ENCODE measurements around the gene GUCY1A2. TPM values are rescaled to one million over a fixed set of nuclear protein-coding genes. Genes with fewer than 3 reads are reported as not detected.
"Not testable (repeated sequence)": the region's sequence is repeated elsewhere in the genome, so short reads cannot be mapped to it uniquely, and the experiment has no call there.

GUCY1A2 gene, protein sequence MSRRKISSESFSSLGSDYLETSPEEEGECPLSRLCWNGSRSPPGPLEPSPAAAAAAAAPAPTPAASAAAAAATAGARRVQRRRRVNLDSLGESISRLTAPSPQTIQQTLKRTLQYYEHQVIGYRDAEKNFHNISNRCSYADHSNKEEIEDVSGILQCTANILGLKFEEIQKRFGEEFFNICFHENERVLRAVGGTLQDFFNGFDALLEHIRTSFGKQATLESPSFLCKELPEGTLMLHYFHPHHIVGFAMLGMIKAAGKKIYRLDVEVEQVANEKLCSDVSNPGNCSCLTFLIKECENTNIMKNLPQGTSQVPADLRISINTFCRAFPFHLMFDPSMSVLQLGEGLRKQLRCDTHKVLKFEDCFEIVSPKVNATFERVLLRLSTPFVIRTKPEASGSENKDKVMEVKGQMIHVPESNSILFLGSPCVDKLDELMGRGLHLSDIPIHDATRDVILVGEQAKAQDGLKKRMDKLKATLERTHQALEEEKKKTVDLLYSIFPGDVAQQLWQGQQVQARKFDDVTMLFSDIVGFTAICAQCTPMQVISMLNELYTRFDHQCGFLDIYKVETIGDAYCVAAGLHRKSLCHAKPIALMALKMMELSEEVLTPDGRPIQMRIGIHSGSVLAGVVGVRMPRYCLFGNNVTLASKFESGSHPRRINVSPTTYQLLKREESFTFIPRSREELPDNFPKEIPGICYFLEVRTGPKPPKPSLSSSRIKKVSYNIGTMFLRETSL
- total RNA-seq = 1 to 10 TPM in 2 of 4 donors, under 1 TPM in 2; 0.49 to 2.4 (median 1.3) TPM

DNA sequence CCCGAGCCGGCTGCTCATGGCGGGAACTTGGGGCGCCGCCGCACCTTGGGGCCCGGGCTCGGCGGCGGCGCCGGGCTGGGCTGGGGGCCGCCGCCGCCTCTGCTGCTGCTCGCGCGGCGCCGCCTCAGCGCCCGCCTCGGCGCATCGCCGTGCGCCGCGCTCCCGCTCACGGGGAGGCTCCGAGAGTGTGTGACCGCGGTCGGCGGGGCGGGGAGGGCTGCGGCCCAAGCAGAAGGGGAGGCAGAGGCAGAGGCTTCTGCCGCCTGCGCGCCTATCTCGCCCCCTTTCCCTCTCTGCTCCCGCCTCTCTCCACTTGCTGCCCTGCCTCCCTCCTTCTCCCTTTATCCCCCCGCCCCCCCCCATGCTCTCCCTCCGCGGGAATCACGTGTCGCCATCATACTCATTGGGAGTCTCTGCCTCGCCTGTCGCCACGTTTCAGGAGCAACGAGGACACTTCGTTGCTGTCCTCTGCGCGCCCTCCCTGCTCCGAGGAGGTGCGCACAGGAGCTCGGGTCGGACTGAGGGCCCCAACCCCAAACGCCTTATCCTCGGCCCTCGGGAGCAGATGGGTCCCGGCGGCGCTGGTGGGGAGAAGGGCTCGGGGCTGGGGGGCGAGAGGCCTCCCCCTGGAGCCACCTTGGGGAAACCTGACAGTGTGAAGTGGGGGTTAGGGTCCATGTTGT is at the start of gene GUCY1A2:
Gene GUCY1A2 (minus strand): TSS at position 258 of the 683 bp plus-strand sequence. CDS start 421 bp downstream, outside the sequence.
- TF ChIP-seq POLR2A (IDR thresholded peaks at IDR 0.05) = no peak
- TF ChIP-seq, protein P1, sequence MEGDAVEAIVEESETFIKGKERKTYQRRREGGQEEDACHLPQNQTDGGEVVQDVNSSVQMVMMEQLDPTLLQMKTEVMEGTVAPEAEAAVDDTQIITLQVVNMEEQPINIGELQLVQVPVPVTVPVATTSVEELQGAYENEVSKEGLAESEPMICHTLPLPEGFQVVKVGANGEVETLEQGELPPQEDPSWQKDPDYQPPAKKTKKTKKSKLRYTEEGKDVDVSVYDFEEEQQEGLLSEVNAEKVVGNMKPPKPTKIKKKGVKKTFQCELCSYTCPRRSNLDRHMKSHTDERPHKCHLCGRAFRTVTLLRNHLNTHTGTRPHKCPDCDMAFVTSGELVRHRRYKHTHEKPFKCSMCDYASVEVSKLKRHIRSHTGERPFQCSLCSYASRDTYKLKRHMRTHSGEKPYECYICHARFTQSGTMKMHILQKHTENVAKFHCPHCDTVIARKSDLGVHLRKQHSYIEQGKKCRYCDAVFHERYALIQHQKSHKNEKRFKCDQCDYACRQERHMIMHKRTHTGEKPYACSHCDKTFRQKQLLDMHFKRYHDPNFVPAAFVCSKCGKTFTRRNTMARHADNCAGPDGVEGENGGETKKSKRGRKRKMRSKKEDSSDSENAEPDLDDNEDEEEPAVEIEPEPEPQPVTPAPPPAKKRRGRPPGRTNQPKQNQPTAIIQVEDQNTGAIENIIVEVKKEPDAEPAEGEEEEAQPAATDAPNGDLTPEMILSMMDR (IDR thresholded peaks at IDR 0.05) = no peak
- WGBS, 2 donors = 0% methylated on average over 30 to 57 of the region's 67 CpGs
- intact Hi-C loops (cut with DNase I; ENCODE audit: low total_unique reads) = no loop called here
- H3K4me3 ChIP-seq (ENCODE audit: low read depth, poor library complexity, severe bottlenecking) = peak within 1 kb of the TSS; percentile 48
- no peak for DNase-seq (ENCODE audit: low spot score in 2 of 2)

DNA sequence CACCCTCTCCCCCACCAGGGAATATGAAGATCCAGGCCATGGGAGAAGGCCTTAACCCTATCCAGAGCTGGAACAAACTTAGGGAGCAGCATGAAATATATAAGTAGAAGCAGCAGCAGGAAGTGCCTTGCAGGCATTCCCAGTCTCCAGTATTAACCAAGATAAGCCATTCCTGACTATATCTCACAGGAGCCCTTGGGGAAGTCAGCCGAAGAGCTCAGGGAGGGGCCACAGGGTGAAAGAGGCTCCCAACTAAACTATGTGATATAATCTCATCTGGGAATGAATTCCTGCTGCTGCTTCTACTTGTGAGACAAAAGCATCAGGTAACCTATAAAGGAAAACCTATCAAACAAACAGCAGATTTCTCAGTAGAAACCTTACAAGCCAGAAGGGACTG is 36.1 kb upstream of the GUCY1A2 start:
- intact Hi-C loops (cut with DNase I; ENCODE audit: low total_unique reads) = no loop called here
- no peak for DNase-seq (ENCODE audit: low spot score in 2 of 2)
- TF ChIP-seq, protein P1 (IDR thresholded peaks at IDR 0.05) = no peak
- no peak for TF ChIP-seq POLR2A (IDR thresholded peaks at IDR 0.05)
- no peak overlapping the region for H3K4me3 ChIP-seq (ENCODE audit: low read depth, poor library complexity, severe bottlenecking)
- 27 to 42% methylated on average over 1 of the region's 1 CpG for WGBS, 2 donors

DNA sequence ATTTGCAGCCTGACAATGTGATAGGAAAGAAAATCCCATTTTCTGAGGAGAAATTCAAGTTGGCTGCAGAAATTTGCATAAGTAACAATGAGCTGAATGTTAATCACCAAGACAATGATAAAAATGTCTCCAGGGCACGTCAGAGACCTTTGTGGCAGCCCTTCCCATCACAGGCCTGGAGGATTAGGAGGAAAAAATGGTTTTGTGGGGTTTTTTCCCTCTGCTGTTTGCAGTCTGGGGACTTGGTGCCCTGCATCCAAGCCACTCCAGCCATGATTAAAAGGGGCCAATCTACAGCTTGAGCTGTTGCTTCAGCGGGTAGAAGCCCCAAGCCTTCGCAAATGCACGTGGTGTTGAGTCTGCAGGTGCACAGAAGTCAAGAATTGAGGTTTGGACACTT is 33.1 kb upstream of the GUCY1A2 start:
- intact Hi-C loops (cut with DNase I; ENCODE audit: low total_unique reads) = not testable (repeated sequence)

DNA sequence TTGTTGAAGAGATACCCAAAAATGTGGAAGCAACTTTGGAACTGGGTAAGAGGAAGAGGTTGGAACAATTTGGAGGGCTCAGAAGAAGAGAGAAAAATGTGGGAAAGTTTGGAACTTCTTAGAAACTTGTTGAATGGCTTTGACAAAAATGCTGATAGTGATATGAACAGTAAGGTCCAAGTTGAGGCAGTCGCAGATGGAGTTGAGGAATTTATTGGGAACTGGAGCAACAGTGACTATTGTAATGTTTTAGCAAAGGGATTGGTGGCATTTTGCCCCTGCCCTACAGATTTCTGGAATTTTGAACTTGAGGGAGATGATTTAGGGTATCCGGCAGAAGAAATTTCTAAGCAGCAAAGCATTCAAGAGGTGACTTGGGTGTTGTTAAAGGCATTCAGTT is 32.6 kb upstream of the GUCY1A2 start:
- DNase-seq (ENCODE audit: low spot score in 2 of 2); intact Hi-C loops (cut with DNase I; ENCODE audit: low total_unique reads); H3K4me3 ChIP-seq (ENCODE audit: low read depth, poor library complexity, severe bottlenecking): not testable (repeated sequence)
- 93 to 95% methylated on average over 2 of the region's 2 CpGs for WGBS, 2 donors

More for the DNA sequence above, 33.1 kb upstream of the GUCY1A2 start:
- DNase-seq (ENCODE audit: low spot score in 2 of 2); H3K4me3 ChIP-seq (ENCODE audit: low read depth, poor library complexity, severe bottlenecking): not testable (repeated sequence)
- WGBS, 2 donors = 56 to 63% methylated on average over 4 of the region's 4 CpGs

DNA sequence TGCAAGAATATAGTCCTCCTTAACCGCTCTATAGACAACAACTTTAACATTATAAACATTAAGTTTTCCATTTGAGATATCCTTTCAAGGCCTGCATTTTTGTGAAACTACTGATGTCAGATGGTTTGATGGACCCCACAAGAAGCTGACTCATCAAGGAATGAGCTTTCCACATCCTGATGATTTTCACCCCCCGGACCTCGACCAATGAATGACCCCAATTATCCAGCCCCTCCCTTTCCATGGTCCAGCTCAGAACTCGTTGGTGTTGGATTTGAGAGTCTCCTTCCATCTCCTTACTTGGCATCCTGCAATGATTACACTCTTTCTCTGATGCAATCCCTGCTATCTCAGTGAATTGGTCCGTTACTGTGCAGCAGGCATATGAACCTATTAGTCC is 31.8 kb upstream of the GUCY1A2 start:
- intact Hi-C loops (cut with DNase I; ENCODE audit: low total_unique reads) = no loop called here
- TF ChIP-seq, protein P1 (IDR thresholded peaks at IDR 0.05) = no peak
- no peak for TF ChIP-seq POLR2A (IDR thresholded peaks at IDR 0.05)
- 76 to 87% methylated on average over 5 of the region's 5 CpGs for WGBS, 2 donors
- no peak for DNase-seq (ENCODE audit: low spot score in 2 of 2)
- no peak overlapping the region for H3K4me3 ChIP-seq (ENCODE audit: low read depth, poor library complexity, severe bottlenecking)

DNA sequence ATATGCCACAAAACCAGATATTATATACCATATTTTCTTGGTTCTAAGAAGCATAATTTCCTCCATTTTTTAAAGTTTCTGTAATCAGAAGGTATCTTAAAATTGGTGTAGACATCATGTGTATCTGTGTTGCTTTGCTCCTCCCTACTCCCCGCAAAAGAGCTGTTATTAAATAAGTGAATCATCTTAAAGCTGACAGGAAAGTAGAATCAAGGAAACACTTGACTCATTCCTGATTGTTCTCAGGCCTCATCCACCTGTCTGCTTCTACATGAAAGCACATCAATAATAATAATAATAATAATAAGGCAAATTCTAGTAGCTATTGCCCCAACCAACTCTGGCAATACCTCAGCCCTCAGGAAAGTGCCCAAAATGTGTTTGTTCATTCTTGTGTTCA is 26.2 kb upstream of the GUCY1A2 start:
- 84 to 94% methylated on average over 1 of the region's 1 CpG for WGBS, 2 donors
- no peak overlapping the region for H3K4me3 ChIP-seq (ENCODE audit: low read depth, poor library complexity, severe bottlenecking)
- intact Hi-C loops (cut with DNase I; ENCODE audit: low total_unique reads) = no loop called here
- no peak for DNase-seq (ENCODE audit: low spot score in 2 of 2)
- TF ChIP-seq POLR2A (IDR thresholded peaks at IDR 0.05) = no peak
- TF ChIP-seq, protein P1 (IDR thresholded peaks at IDR 0.05) = no peak
